GM12878 (cell line): ENCODE measurements around the gene CUL1. TPM values are rescaled to one million over a fixed set of nuclear protein-coding genes. Genes with fewer than 3 reads are reported as not detected.

Experiments
- BCL11A ChIP-seq: IDR thresholded peaks from 2 replicates; pipeline ENCODE4 v1.6.1; 2011; ENCODE audit warnings: low read depth, low read length
- DPF2 ChIP-seq: fragments of 450-650 bp; IDR thresholded peaks from 2 replicates; pipeline ENCODE4 v1.6.1; 2017; ENCODE audit warnings: mild to moderate bottlenecking
- EZH2 ChIP-seq: IDR thresholded peaks from 2 replicates; pipeline ENCODE4 v1.6.1; 2012; ENCODE audit warnings: low read depth, mild to moderate bottlenecking, control low read depth, inconsistent platforms, low read length, borderline replicate concordance; ENCODE audit not compliant: control insufficient read depth
- FOXM1 ChIP-seq: IDR thresholded peaks from 2 replicates; pipeline ENCODE4 v1.6.1; 2012; ENCODE audit warnings: low read depth, mild to moderate bottlenecking, inconsistent platforms, low read length, moderate library complexity
- IRF4 ChIP-seq: IDR thresholded peaks from 2 replicates; pipeline ENCODE4 v1.6.1; 2011; ENCODE audit warnings: low read depth, low read length
- MEF2A ChIP-seq: IDR thresholded peaks from 2 replicates; pipeline ENCODE4 v1.6.1; 2011; ENCODE audit warnings: low read depth, mild to moderate bottlenecking, low read length, moderate library complexity; ENCODE audit not compliant: insufficient read depth
- POLR2AphosphoS5 ChIP-seq: IDR thresholded peaks from 2 replicates; pipeline ENCODE4 v1.6.1; 2011; ENCODE audit warnings: mild to moderate bottlenecking, low read length, inconsistent platforms
- RAD51 ChIP-seq: fragments of 450-650 bp; IDR thresholded peaks from 2 replicates; pipeline ENCODE4 v1.6.1; 2016; ENCODE audit warnings: moderate library complexity, mild to moderate bottlenecking, inconsistent platforms
- RBBP5 ChIP-seq: fragments of 200-600 bp; sonication (generic); conservative IDR thresholded peaks from 2 replicates; pipeline ENCODE4 v1.6.1; 2016
- SMC3 ChIP-seq: IDR thresholded peaks from 2 replicates; pipeline ENCODE4 v1.6.1; 2011; ENCODE audit warnings: low read length, improper control_type of control experiment, borderline replicate concordance
- ZBTB11 ChIP-seq: fragments of 450-650 bp; formaldehyde crosslinking; IDR thresholded peaks from 2 replicates; pipeline ENCODE4 v1.5.0; 2022; ENCODE audit warnings: mild to moderate bottlenecking, missing genetic modification characterization
- polyA plus RNA-seq, 11 experiments: library from polyadenylated mRNA; depleted of rRNA in 4 of 11; unstranded in 6 of 11; stranded (reverse) in 5 of 11; fragments of >200 nt; fragmentation: Nextera tagmentation in 4 of 11; fragmentation: Illumina TruSeq in 1 of 11; extraction: Ambion mirVana in 4 of 11; extraction: Trizol in 1 of 11; gene quantifications; 1 replicate in 1 of 11; 2 replicates in 10 of 11; pipeline versions ENCODE4 v1.2.1 to v1.2.3, GENCODE V29; 2011 to 2016; ENCODE audit warnings: inconsistent platforms in 2 of 11, missing spikeins in 2 of 11, low read depth in 1 of 11
- total RNA-seq, 4 experiments: library from RNA; depleted of rRNA in 3 of 4; stranded (reverse); fragments of >200 nt in 3 of 4; fragmentation: Illumina TruSeq in 1 of 4; extraction: Trizol in 1 of 4; gene quantifications; 2 replicates each; pipeline versions ENCODE4 v1.2.1 to v1.2.3, GENCODE V29; 2013 to 2021

The CUL1 gene
- total and polyA plus RNA-seq, 10 of the 15 experiments (the other 5 are each of a cell fraction or from before 2014, with no cell fraction given), result 13.3 to 63.9 (median 45.9) TPM

- TF ChIP-seq RAD51, result no peak
- no peak for TF ChIP-seq FOXM1
- TF ChIP-seq BCL11A, result no peak
- TF ChIP-seq SMC3, result no peak
- TF ChIP-seq RBBP5, result no peak
- TF ChIP-seq ZBTB11 (CRISPR knock-in tag), result no peak
- no peak for TF ChIP-seq EZH2
- TF ChIP-seq POLR2AphosphoS5, result no peak
- no peak for TF ChIP-seq MEF2A
- no peak for TF ChIP-seq IRF4
- no peak for TF ChIP-seq DPF2
Measured at GRCh38 chr7:148708026-148708885, 9.6 kb downstream of the CUL1 start (continued).
